Activated CD8-positive, alpha-beta memory T cell treated with anti-CD3 and anti-CD28 coated beads, Interleukin-2, amount 50 U/mL, for 4 hours (primary cell): ENCODE results near the gene FXR1.
A peak's percentile ranks its signal among the peaks of the same experiment; 100 is the strongest.
"Not testable (repeated sequence)": the region's sequence is repeated elsewhere in the genome, so short reads cannot be mapped to it uniquely, and the experiment has no call there.

Source experiments
- DNase-seq: peaks from one replicate; pipeline ENCODE4 v3.0.0-alpha.2; 2020

FXR1 gene

DNA sequence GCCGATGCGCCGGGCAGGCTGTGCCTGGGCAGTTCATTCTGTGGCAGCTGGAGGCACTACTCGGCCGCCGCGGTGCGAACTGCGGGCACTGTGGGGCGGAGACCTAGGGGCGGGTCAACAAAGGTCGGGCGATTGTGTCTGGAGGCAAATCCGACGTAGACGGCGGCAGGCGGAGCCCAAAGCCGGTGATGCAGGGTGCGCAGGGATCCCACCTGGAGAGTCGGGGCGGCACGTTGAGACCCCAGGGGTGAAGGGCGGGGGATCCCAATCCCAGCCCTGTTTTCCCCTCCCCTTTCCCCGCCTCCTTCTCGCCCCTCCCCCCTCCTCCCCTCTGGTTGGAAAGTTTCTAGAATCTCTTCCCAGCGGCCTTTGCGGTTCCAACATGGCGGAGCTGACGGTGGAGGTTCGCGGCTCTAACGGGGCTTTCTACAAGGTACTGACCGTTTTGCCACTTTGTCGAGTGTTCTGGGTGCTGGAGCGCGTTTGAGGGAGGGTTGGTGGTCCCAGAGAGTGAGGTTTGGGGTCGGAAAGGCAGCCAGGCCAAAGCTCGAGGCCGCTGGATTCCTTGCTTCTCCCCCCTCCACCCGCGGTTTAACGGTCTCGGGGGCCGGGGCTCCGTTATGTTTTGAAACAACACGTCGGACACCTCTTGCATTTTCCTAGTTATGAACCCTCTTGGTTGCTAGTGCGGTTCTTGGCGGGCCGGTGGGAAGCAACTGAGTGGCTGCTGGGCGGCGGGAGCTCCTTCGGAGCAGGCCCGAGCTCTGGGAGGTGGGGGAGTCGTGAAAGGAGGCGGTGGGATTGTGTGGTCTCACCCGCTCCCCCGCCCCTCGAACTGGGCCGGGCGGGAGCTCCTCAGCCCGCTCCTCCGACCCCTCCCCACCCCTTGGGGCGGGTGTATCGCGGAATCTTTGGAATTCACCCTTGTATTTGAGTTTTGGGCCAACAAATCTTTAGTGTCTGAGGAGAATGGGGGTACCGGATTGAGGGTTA, at the start of gene FXR1:
Gene FXR1 (plus strand): TSS at position 367 of the 993 bp plus-strand sequence. CDS start 16 bp downstream, at position 383.
- peak; percentile 85 for DNase-seq

DNA sequence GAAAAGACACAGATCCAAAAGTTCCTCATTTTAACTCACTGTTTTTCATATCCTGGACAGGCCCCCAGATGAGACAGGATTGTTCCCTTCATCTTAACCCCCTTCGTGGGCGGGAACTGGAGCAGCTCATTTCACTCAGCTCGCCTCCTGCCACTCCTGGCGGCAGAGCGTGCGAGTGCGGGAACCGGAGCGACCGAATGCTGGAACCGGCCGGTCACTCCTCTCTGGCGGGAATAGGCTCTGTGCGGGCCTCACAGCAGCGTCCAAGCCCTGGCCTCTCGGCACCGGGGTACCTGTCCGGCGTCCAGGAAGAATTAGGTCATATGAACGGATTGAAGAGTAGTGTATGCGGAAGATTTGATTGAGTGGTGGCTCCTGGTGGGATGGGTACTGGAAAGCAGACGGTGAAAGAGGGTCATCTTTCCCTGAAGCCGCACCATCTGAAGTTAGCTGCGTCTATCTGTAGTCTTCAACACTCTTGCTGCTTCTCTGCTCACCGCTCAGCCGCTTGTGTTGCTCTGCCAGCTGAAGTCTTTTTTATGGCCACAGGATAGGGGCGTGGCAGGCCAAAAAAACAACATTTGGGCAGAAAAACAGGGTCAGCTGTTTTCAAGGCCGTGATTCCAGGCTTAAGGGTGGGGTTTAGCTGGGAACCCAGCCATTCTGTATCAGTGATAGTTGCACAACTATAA, 42.3 kb upstream of the FXR1 start:
- no peak for DNase-seq

DNA sequence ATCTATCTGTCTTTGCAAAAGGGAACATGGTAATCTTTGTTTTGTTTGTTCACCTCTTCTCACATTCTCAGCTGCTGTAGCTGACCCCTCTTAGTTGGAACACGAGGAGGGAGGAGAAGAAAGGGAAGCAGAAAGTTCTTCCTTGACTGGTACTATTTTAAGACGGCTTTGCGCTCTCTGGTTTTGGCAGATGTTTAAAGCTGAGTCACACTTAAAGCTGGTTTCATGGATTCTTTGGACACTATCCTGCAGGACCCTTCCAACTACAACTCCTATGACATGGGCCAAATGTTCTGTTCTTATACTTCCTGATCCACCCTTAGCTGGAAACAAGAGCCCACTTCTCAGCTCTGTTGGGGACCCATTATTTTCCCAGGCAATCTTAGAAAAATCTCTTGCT, 40.6 kb upstream of the FXR1 start:
- no peak for DNase-seq

DNA sequence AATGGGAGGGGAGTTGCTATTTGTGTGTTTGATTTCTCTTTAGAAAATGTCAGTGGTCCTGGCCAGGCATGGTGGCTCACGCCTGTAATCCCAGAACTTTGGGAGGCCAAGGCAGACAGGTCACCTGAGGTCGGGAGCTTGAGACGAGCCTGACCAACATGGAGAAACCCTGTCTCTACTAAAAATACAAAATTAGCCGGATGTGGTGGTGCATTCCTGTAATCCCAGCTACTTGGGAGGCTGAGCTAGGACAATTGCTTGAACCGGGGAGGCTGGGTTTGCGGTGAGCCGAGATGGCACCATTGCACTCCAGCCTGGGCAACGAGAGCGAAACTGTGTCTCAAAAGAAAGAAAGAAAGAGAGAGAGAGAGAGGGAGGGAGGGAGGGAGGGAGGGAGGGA, 40.0 kb upstream of the FXR1 start:
- DNase-seq, result not testable (repeated sequence)

DNA sequence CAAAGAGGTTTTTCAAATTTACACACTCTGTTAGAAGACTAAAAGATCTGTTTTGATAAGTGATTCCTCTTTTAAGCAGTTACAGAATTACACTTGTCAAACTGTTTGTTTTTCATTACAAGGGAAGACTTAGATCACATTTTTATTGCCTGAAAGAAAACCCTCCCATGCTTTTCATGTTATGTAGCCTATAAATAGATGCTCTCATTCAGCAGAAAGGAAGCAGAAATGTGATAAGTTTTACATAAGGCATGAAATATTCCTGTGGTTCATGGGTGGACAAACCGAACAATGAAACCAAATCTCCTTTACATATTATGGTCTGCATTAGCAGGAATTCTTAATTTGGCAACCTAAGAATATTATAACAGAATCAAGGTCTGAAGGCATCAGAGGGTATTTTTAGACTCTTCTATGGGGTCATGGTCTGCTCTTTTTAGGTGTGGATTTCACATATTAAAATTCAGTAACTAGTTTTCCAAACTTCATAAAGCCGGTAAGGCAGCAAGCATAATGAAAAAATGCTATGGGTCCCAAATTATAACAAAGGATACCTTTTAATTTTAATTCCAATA, 37.3 kb upstream of the FXR1 start:
- DNase-seq, result no peak

DNA sequence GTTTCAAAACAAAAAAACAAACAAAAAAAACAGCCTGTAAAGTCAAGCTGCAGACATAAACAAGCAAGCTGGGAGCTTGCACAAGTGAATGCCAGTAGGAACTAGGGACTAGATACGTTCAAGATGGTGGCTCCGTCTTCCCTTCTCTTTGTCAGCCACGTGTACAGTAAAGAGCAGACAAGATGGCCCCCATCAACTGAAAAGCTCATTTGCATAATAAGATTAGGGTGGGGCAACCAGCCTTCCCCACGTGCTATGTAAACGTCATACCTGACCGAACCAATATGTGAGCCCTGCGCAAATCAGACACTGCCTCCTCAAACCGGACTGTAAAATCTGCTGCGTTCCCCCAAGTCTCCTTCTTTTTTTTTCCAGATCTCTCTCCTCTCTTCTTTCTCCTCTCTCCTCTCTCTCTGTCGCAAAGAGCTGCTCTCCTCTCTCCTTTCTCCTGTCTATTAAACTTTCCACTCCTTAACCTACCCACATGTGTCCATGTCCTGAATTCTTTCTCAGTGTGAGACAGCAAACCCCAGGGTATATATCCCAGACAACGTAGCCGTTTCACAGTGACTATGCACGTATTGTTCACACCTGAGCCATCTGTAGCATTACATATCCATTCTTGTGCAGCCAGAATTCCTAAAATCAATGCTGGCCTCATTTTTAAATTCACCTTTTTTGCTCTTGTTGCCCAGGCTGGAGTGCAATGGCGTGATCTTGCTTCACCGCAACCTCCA, 31.2 kb upstream of the FXR1 start:
- DNase-seq, result no peak

DNA sequence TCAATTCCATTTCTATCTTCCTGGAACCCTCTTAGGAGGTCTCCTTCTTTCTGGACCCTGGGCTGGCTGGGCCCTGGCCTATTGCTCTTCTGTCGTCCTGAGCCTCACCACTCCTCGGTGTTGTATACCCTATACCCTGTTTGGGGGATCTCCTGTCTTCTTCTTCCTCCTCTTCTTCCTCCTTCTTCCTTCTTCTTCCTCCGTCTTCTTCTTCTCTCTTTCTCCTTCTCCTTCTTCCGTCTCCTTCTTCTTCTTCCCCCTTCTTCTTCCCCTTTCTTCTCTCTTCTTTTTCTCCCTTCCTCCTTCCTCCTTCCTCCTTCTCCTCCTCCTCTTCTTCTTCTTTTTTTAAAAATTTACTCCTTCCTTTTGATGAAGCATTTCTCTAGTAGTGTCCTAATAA, 30.4 kb upstream of the FXR1 start:
- DNase-seq, result no peak

DNA sequence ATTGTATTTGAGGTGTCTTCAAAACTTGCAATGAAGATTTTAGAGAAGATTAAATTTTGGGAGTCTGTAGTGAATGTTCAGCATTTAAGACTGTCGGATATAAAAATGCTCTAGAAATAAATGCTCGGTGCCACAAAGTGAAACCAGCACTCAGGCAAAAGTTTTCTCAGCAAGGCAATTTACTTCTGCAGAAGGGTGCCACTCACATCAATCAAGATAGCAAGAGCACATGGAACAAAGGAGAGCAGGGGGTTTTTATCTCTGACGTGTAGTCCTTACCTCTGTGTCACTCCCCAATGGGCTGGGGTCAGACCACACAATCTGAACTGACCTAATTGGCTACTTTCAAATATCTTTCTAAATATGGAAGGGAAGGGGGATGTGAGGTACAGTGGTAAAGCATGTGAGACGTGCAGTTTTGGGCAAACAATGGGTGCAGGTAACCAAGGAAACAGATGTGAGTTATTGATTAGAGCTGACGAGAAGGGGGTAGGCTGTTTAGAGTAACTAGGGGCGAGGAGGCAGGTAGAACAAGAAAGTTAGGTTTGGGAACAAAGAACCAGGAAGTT, 23.4 kb upstream of the FXR1 start:
- DNase-seq, result no peak

DNA sequence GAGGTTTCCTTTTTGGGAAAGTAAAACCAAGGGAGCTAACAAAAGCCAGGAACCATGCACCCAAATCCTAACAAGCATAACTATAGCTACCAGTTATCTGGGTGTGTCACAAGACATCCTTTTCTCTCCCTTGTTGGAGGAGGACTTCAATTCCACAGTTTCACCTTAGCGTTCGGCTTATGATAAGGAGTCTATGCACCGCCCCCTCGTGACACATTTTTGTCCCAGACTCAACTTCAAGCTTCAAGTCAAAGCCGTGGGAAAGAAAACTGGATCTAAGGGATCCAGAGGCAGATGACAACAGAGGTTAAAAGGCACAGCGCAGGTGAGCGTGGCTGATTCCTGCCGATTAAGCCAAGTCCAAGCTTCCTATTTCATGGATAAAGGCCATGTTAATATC, 13.9 kb upstream of the FXR1 start:
- no peak for DNase-seq

DNA sequence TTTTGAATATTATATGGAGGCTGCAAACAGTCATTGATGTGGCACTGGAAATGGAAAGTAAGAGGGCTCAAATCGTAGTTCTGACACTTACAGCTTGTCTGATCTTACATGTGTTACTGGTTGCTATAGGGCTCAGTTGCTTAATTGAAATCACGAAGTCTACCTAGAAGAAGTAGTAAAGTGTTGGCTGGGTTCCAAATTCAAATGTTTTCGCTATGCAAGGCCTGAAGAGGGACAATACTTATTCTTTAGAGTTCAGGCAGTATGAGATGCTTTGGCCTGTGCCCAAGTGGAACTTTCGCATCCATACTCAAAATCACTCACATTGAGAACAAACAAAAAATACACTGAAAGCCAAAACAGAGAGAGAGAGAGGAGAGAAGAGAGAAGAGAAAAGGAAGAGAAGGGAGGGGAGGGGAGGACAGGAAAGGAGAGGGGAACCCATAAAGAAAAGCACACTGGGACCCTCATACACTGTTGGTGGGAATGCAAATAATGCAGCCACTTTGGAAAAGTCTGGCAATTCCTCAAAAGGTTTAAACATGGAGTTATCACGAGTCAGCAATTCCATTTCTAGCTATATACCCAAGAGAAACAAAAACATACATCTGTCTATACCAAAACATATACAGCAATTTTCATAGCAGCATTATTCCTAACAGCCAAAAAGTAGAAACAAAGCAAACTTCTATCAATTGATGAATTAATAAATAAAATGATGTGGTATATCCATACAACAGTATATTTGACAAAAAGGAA, 2.9 kb upstream of the FXR1 start:
- no peak for DNase-seq

DNA sequence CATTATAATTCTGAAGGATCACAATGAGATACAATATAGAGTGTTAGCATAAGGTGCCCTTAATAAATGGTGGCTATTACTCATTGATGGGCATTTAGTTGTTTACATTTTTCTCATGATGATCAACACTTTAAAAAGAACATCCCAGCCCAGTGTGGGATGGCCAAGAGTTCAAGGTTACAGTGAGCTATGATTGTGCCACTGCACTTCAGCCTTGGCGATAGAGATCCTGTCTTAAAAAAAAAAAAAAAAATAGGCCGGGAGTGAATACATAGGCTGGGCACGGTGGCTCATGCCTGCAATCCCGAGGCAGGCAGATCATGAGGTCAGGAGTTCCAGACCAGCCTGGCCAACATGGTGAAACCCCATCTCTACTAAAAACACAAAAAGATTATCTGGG, 1.6 kb upstream of the FXR1 start:
- no peak for DNase-seq

DNA sequence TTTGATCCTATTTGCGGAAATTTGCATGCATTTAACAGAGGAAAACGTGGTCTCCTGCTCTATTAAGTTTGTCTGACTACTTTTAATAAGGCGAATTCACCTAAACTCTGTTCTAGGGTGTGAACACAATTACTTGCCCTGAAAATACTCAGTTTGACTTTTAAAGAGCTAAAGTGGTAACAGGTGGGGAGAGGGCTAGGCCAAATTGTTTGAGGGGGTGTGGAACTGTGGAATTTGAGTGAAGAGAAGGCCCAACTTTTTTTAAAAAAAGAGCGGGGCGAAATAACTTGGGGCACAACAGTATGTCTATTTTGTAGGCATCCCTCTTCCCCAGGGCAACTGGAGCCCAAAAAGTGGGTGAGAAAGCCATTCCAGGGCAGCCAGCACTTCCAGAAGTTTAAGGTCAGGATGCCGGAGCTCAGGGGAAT, 580 bp upstream of the FXR1 start:
- DNase-seq, result no peak

DNA sequence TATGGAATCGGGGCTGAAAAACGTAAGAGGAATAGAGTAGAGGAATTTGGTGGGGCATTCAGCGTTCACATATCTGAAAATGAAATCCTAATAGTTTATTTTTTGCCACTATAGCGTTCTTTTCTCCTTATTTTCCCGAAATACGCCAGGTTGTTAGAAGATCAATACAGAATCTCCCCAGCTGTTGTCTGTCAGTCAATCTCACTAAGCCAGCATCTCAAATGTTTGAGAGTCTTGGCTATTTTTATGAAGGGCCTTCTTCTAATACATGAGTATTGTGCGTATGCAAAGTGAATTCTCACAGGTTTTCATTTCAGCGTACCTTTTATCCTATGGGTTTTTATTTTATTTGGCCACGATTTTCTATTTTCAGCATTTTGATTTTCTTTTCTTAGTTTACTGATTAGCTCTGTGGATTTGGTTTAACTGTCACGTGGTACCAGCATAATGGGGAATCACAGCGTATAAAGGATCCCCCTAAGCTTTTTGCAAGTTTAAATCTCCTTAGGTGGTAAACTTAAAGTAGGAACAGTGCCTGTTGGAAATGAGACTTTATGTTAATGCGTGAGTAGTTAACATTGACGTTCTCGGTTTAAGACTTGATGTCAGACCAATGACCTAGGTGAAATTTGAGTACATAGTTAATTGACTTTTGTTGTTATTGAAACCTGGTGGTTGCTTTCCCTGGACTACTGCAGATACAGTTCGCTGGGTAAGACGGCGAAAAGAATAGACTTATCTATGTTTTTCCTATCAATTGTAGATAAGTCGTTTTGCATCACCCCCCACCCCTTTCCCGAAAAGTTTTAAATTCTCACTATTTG, 1.3 kb downstream of the FXR1 start:
- no peak for DNase-seq

DNA sequence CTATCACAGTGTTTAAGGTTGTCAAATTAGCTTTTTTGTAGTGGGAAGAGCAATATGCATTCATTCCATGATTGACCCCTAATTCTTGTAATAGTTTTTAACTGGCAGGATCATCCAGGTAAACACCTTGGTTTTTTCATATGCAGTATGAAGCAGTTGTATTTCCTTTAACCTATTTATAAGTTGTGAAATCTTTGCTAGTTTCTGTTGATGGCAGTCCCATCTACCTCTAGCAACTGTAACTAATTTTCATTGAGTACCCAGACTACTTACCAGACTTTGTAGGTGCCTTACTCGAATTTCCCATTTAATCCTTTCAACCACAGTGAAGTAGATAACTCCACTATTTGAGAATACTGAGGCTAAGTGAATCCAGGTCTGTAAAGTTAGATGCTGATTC, 6.1 kb downstream of the FXR1 start:
- no peak for DNase-seq

DNA sequence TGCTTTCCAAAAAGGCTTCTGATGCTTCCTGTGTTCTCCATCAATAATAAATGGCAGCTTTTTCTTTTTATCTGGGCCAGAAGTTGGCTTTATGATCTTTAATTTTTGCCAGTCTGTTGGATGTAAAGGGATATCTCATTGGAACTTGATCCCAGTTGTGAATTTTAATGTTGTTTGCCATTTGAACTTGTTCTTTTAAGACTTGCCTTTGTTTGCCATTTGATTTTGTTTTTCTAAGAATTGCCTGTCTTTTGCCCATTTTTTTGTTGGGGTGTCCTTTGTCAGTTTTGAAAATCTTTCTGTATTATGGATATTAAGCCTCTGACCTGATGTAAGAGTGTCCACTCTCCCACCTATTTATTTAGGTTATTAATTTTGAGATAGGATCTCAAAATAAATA, 9.8 kb downstream of the FXR1 start:
- DNase-seq, result no peak

DNA sequence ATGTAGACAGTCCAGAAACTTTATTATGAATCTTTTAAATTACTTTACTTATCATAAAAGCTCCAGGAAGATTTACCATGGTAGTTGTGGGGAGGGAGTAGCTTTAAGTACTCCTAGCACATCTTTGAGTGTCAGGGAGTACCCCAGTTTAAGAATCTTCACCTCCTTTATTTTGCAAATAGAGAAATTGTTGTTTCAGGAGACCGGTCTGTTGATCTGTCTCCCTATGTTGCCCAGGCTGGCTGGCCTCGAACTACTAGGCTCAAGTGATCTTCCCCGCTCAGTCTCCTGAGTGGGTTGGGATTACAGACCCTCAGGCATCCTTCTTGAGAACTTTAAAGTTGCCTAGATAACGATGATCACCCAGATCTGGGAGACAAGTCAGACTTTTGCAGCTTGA, 11.1 kb downstream of the FXR1 start:
- no peak for DNase-seq

DNA sequence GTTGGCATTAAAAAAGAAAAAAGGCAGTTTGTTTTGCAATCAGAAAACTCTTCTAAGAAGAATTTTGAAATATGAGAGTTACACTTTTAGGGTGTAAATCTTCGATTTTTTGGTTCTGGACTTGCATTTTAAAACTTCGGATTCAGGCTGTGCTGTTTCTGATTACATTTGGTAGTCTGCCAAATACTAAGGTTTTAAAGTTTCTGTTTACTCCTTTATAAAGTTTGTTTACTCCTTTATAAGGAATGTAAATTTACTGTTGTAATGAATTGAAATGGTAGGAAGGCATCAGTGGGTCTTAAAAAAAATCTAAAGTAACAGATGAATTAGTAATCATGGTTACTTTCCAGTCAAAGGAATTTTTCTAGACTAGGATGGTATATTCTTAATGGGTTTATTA, 14.1 kb downstream of the FXR1 start:
- DNase-seq, result no peak

DNA sequence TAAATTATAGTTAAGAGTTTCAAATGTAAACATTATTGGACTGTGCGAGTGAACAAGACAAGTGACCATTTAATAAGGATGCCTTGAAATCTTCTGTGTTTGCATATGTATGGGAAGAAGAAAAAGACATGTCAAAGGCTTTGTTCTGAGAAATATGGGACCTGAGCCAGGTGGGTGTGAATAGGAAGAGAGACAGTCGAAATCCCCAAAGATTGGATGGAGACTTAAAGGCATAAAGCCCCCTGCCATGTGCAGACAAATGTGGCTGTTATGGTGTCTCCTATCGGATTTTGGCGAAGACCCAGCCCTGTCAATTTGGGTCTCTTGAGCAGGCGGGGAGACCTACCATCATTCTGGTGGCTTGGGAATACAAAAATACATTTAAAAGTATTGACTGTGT, 16.9 kb downstream of the FXR1 start:
- no peak for DNase-seq

DNA sequence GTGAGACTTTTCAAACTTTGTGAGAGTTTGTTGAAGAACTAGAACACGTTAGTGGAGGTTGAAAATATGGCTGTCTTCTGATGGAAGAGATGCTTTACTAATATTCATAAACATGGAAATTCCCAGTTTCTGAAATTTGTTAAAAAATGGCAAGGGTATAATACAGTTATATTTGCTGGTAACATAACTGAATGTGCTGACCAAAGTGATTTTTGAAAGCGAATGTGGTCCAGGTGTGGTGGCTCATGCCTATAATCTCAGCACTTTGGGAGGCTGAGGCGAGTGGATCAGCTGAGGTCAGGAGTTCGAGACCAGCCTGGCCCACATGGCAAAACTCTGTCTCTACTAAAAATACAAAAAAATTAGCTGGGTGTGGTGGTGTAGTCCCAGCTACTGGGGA, 18.1 kb downstream of the FXR1 start:
- DNase-seq, result no peak

DNA sequence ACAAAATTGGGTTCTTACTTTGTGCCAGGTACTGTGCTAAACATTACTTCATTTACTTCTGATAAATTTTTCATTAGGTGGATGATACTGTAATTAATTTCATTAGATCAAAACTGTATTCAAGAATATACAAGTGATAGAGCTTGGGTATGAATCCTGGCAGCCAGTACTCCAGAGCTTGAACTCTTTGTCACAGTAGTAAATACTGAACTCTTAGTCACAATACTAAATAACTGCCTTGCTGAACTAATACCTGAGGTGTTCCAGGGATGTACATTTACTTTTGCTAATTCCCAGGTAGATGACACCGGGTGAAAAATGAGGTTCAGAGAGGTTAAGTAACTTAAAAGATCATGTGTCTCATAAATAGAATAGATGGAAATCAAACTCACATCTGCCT, 20.3 kb downstream of the FXR1 start:
- DNase-seq, result no peak

DNA sequence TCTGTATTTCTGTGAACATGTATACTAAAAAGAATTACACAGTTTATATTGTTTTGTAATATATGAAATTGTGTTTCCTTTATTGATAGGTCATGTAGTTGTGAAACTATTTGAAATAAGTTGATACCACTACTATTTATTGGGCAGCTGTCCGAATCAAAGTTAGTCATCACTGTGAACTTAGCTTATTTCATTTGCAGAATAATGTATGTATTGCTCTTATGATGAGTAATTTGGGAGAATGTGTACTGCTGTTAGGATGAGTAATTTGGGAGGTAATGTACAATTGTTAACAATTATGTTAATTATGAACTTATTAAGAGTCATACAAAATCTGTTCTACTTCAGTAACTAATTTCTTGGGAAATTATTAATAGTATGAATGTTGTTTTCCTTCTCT, 22.2 kb downstream of the FXR1 start:
- no peak for DNase-seq
